Psoas muscle (tissue), 8 donors: ENCODE data around the gene MTFMT. TPM values are rescaled to one million over a fixed set of nuclear protein-coding genes. Genes with fewer than 3 reads are reported as not detected.

Experiments used
- ATAC-seq, 4 donors: fragments of 200-7000 bp; cut with Tn5 transposase; one replicate each; pipeline ENCODE4 v1.9.1; 2020; ENCODE audit warnings: moderate library complexity in 3 of 4, mild to moderate bottlenecking in 2 of 4
- DNase-seq, 2 donors: peaks; one replicate each; pipeline ENCODE4 v3.0.0-alpha.2; 2020
- H3K27ac ChIP-seq: fragments of 200-600 bp; one replicate; pipeline ENCODE4 v1.8.0; 2022
- H3K27me3 ChIP-seq, 3 donors: fragments of 200-600 bp in 1 of 3; one replicate each; pipeline versions ENCODE4 v1.6.1 to v1.8.0; 2013 to 2022; ENCODE audit warnings: low read length in 2 of 3, mild to moderate bottlenecking in 2 of 3, moderate library complexity in 1 of 3; ENCODE audit not compliant: insufficient read depth in 3 of 3
- H3K36me3 ChIP-seq, 2 donors: fragments of 200-600 bp in 1 of 2; one replicate each; pipeline versions ENCODE4 v1.6.1 to v1.8.0; 2013 to 2022; ENCODE audit warnings: low read depth in 1 of 2, mild to moderate bottlenecking in 1 of 2, moderate library complexity in 1 of 2; ENCODE audit not compliant: insufficient read depth in 1 of 2
- H3K4me1 ChIP-seq: fragments of 200-600 bp; one replicate; pipeline ENCODE4 v1.8.0; 2022
- H3K4me3 ChIP-seq: fragments of 200-600 bp; one replicate; pipeline ENCODE4 v1.8.0; 2022; ENCODE audit warnings: mild to moderate bottlenecking
- H3K9me3 ChIP-seq: fragments of 200-600 bp; one replicate; pipeline ENCODE4 v1.8.0; 2022
- WGBS, 3 donors: extraction: QIAGEN DNeasy Blood & Tissue Kit; methylation state at CpG; one replicate each; pipeline versions ENCODE4 v1.1.6 to v1.1.7; 2013; 5-methylcytosine and 5-hydroxymethylcytosine counted together
- intact Hi-C, 2 donors: fragments of 100-400 bp; cut with DNase I; formaldehyde crosslinking; loops; one replicate each; pipeline versions ENCODE4 v1.11.0 to v1.14.2; 2022
- polyA plus RNA-seq, 3 donors: library from polyadenylated mRNA; stranded (reverse); fragments of 200-250 nt; gene quantifications; one replicate each; pipeline ENCODE4 v1.2.3, GENCODE V29; 2013
- total RNA-seq, 4 donors: library from RNA; stranded (reverse); fragmentation: NEBNext Ultra II Directional in 2 of 4; extraction: Animal tissue kit (Norgen Biotek cat#: 25700) in 2 of 4; gene quantifications; one replicate each; pipeline versions ENCODE4 v1.2.1 to v1.2.4, GENCODE V29; 2021 to 2023
- TF ChIP-seq, protein P1 (sequence below): fragments of 200-600 bp; IDR thresholded peaks from one replicate; pipeline ENCODE4 v1.8.0; 2022; ENCODE audit warnings: antibody characterized with exemption
- donor health status: healthy with polysubstance abuse.
- donor health status: DM: no; HTN: no; CAD: no; lungs with moderate emphysema.
- donor health status: Bipolar disorder and iron deficiency.
- donor health status: healthy.
- donor health status: DM: yes; HTN: yes; CAD: no.
- donor health status: DM: no; HTN: no; CAD: no.
- donor health status: DM: no; HTN: no; CAD: no.
- donor health status: DM: yes; HTN: yes; CAD: no.

Gene MTFMT
- total and polyA plus RNA-seq, 7 donors: 9.4 to 18.1 (median 14.0) TPM

- intact Hi-C loops: no loop called here
- Histone ChIP-seq H3K4me3 (peak overlapping the region; percentile 65), H3K27ac (peak overlapping the region; percentile 59), H3K27me3 (peaks cover 0 to 5% (median 2%) of the 10 kb centered on the region in 3 donors), H3K9me3 (no peaks in the 10 kb centered on the region), H3K4me1 (peaks cover 27% of the 10 kb centered on the region), H3K36me3 (no peaks in the 10 kb centered on the region)
- DNase-seq (no peak), ATAC-seq (no peak)
- TF ChIP-seq, protein P1, sequence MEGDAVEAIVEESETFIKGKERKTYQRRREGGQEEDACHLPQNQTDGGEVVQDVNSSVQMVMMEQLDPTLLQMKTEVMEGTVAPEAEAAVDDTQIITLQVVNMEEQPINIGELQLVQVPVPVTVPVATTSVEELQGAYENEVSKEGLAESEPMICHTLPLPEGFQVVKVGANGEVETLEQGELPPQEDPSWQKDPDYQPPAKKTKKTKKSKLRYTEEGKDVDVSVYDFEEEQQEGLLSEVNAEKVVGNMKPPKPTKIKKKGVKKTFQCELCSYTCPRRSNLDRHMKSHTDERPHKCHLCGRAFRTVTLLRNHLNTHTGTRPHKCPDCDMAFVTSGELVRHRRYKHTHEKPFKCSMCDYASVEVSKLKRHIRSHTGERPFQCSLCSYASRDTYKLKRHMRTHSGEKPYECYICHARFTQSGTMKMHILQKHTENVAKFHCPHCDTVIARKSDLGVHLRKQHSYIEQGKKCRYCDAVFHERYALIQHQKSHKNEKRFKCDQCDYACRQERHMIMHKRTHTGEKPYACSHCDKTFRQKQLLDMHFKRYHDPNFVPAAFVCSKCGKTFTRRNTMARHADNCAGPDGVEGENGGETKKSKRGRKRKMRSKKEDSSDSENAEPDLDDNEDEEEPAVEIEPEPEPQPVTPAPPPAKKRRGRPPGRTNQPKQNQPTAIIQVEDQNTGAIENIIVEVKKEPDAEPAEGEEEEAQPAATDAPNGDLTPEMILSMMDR: no peak
- WGBS, 3 donors: 55 to 60% (median 58%) methylated on average over 9 of the region's 9 CpGs
Observed at GRCh38 chr15:65066635-65067316, 37.3 kb upstream of the MTFMT start.

DNA sequence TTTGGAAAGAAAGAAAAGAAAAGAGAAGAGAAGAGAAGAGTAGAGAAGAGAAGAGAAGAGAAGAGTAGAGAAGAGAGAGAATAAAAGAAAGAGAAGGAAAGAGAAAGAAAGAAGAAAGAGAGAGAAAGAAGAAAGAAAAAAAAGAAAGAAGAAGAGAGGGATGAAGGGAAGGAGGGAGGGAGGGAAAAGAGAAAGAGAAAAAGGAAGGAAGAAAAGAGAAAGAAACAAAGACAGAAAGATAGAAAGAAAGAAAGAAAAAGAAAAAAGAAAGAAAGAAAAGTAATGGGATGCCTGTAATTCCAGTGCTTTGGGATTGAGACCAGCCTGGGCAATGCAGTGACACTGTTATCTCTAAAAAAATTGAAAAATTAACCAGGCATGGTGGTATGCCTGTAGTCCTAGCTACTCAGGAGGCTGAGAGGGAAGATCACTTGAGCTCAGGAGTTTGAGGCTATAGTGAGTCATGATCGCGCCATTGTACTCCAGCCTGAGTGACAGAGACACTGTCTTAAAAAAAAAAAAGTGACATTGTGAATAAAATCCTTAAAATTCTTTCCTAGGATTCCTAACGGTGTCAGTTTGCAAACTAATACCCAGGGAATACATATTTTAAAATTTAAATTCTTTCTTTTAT, 36.7 kb upstream of the MTFMT start:
- Histone ChIP-seq H3K27ac (peak overlapping the region; percentile 59), H3K36me3 (no peaks in the 10 kb centered on the region), H3K27me3 (peaks cover 0 to 5% (median 2%) of the 10 kb centered on the region in 3 donors), H3K4me3 (peak overlapping the region; percentile 65), H3K9me3 (no peaks in the 10 kb centered on the region), H3K4me1 (peaks cover 21% of the 10 kb centered on the region)
- WGBS, 3 donors: 67 to 74% (median 74%) methylated on average over 3 of the region's 3 CpGs
- intact Hi-C loops: no loop called here
- DNase-seq (no peak), ATAC-seq (no peak)
- TF ChIP-seq, protein P1: no peak

GRCh38 chr15:65062726-65063125, 33.3 kb upstream of the MTFMT start:
- TF ChIP-seq, protein P1: no peak
- Histone ChIP-seq H3K4me3 (no peak overlapping the region), H3K4me1 (no peaks in the 10 kb centered on the region), H3K9me3 (no peaks in the 10 kb centered on the region), H3K27me3 (peaks cover 0 to 4% (median 2%) of the 10 kb centered on the region in 3 donors), H3K27ac (no peak overlapping the region), H3K36me3 (peaks cover 0 to 15% of the 10 kb centered on the region in 2 donors)
- no peak for ATAC-seq
- no peak for DNase-seq
- intact Hi-C loops: no loop called here
- 77 to 84% (median 83%) methylated on average over 5 of the region's 5 CpGs for WGBS, 3 donors

DNA sequence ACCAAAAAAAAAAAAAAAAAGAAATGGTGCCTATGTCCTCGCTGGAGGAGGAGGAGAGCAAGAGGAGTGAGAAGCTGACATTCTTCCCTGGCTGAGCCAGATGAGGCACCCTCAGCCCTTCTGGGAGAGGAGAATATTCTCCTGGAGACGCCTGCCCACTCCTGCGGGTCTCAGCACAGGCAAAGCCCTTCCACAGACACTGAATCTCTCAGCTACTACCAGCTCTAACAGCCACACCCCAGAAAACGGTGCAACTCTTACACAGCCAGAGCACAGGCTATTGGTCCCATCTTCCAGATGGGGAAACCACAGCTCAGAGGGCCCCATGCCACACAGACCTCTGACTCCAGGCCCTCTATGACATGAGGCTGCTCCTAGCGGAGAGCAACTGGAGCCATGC, 32.6 kb upstream of the MTFMT start:
- TF ChIP-seq, protein P1: no peak
- ATAC-seq (no peak), DNase-seq (no peak)
- no peaks in the 10 kb centered on the region for H3K9me3 ChIP-seq
- no peaks in the 10 kb centered on the region for H3K27me3 ChIP-seq
- H3K36me3 ChIP-seq: peaks cover 3 to 22% of the 10 kb centered on the region in 2 donors
- H3K27ac ChIP-seq: no peak overlapping the region
- no peaks in the 10 kb centered on the region for H3K4me1 ChIP-seq
- 88 to 92% (median 90%) methylated on average over 4 to 5 of the region's 5 CpGs for WGBS, 3 donors
- intact Hi-C loops: no loop called here
- H3K4me3 ChIP-seq: no peak overlapping the region
